H1 (cell line): ENCODE measurements around the gene LARGE2. TPM values are rescaled to one million over a fixed set of nuclear protein-coding genes. Genes with fewer than 3 reads are reported as not detected.

Source experiments
- RXRA ChIP-seq: IDR thresholded peaks from 2 replicates; pipeline ENCODE4 v1.6.1; 2011; ENCODE audit warnings: low read depth, mild to moderate bottlenecking, low read length, moderate library complexity; ENCODE audit not compliant: insufficient read depth
- TAF7 ChIP-seq: optimal IDR thresholded peaks from 2 replicates; pipeline ENCODE3; 2011; ENCODE audit warnings: low read depth, mild to moderate bottlenecking, inconsistent platforms, low read length, moderate library complexity, borderline replicate concordance
- TEAD4 ChIP-seq: IDR thresholded peaks from 2 replicates; pipeline ENCODE4 v1.6.1; 2012; ENCODE audit warnings: low read depth, low read length, inconsistent platforms, mixed read lengths
- polyA plus RNA-seq, 7 experiments: library from polyadenylated mRNA; depleted of rRNA in 3 of 7; stranded (reverse) in 5 of 7; unstranded in 2 of 7; fragments of >200 nt in 5 of 7; fragments of 200-250 nt in 2 of 7; gene quantifications; 1 replicate in 5 of 7; 2 replicates in 1 of 7; 4 replicates in 1 of 7; pipeline versions ENCODE4 v1.2.1 to v1.2.3, GENCODE V29; 2011 to 2013; ENCODE audit warnings: missing spikeins in 2 of 7, mixed read lengths in 2 of 7
- total RNA-seq: library from RNA; stranded (reverse); fragmentation: NEBNext Ultra II Directional; extraction: Animal tissue kit (Norgen Biotek cat#: 25700); gene quantifications from 2 replicates; pipeline ENCODE4 v1.2.1, GENCODE V29; 2021
- TF ChIP-seq, protein P1 (sequence below): fragments of 300-600 bp; sonication (generic); IDR thresholded peaks from 2 replicates; pipeline ENCODE4 v1.7.1; 2012; ENCODE audit warnings: low read length, moderate library complexity, mild to moderate bottlenecking, inconsistent platforms; ENCODE audit not compliant: insufficient replicate concordance

LARGE2 gene
- total and polyA plus RNA-seq, 2 of the 8 experiments (the other 6 are each of a cell fraction or from before 2014, with no cell fraction given), result 111 to 137 TPM

DNA sequence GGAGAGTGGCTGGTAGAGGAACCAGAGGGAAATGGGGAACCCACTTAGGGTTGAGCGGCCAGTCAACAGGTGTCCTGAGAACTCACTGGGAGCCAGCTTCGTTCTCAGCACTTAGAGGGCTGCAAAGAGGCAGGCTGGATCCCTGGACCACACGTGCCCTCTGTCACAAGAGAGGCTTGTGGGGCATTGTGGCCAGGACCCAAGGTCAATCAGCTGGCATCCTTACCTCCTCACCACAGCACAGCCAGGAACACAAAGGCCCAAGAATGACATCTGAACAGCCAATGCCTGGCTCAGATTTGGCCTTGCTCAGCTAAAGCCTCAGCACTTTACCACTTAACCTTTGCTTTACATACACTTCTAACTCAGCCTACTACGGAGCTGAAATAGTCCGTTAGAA lies 29.6 kb upstream of the LARGE2 start (continued):
- TF ChIP-seq, protein P1, sequence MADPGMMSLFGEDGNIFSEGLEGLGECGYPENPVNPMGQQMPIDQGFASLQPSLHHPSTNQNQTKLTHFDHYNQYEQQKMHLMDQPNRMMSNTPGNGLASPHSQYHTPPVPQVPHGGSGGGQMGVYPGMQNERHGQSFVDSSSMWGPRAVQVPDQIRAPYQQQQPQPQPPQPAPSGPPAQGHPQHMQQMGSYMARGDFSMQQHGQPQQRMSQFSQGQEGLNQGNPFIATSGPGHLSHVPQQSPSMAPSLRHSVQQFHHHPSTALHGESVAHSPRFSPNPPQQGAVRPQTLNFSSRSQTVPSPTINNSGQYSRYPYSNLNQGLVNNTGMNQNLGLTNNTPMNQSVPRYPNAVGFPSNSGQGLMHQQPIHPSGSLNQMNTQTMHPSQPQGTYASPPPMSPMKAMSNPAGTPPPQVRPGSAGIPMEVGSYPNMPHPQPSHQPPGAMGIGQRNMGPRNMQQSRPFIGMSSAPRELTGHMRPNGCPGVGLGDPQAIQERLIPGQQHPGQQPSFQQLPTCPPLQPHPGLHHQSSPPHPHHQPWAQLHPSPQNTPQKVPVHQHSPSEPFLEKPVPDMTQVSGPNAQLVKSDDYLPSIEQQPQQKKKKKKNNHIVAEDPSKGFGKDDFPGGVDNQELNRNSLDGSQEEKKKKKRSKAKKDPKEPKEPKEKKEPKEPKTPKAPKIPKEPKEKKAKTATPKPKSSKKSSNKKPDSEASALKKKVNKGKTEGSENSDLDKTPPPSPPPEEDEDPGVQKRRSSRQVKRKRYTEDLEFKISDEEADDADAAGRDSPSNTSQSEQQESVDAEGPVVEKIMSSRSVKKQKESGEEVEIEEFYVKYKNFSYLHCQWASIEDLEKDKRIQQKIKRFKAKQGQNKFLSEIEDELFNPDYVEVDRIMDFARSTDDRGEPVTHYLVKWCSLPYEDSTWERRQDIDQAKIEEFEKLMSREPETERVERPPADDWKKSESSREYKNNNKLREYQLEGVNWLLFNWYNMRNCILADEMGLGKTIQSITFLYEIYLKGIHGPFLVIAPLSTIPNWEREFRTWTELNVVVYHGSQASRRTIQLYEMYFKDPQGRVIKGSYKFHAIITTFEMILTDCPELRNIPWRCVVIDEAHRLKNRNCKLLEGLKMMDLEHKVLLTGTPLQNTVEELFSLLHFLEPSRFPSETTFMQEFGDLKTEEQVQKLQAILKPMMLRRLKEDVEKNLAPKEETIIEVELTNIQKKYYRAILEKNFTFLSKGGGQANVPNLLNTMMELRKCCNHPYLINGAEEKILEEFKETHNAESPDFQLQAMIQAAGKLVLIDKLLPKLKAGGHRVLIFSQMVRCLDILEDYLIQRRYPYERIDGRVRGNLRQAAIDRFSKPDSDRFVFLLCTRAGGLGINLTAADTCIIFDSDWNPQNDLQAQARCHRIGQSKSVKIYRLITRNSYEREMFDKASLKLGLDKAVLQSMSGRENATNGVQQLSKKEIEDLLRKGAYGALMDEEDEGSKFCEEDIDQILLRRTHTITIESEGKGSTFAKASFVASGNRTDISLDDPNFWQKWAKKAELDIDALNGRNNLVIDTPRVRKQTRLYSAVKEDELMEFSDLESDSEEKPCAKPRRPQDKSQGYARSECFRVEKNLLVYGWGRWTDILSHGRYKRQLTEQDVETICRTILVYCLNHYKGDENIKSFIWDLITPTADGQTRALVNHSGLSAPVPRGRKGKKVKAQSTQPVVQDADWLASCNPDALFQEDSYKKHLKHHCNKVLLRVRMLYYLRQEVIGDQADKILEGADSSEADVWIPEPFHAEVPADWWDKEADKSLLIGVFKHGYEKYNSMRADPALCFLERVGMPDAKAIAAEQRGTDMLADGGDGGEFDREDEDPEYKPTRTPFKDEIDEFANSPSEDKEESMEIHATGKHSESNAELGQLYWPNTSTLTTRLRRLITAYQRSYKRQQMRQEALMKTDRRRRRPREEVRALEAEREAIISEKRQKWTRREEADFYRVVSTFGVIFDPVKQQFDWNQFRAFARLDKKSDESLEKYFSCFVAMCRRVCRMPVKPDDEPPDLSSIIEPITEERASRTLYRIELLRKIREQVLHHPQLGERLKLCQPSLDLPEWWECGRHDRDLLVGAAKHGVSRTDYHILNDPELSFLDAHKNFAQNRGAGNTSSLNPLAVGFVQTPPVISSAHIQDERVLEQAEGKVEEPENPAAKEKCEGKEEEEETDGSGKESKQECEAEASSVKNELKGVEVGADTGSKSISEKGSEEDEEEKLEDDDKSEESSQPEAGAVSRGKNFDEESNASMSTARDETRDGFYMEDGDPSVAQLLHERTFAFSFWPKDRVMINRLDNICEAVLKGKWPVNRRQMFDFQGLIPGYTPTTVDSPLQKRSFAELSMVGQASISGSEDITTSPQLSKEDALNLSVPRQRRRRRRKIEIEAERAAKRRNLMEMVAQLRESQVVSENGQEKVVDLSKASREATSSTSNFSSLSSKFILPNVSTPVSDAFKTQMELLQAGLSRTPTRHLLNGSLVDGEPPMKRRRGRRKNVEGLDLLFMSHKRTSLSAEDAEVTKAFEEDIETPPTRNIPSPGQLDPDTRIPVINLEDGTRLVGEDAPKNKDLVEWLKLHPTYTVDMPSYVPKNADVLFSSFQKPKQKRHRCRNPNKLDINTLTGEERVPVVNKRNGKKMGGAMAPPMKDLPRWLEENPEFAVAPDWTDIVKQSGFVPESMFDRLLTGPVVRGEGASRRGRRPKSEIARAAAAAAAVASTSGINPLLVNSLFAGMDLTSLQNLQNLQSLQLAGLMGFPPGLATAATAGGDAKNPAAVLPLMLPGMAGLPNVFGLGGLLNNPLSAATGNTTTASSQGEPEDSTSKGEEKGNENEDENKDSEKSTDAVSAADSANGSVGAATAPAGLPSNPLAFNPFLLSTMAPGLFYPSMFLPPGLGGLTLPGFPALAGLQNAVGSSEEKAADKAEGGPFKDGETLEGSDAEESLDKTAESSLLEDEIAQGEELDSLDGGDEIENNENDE, result no peak
- TF ChIP-seq TAF7, result no peak
- TF ChIP-seq RXRA, result no peak
- no peak for TF ChIP-seq TEAD4
- TF ChIP-seq, all 59 proteins: peak for 0
